Cerebellar nuclear complex (tissue), 1 donor: ENCODE results near the gene EDNRA.
"Not testable (repeated sequence)": the region's sequence is repeated elsewhere in the genome, so short reads cannot be mapped to it uniquely, and the experiment has no call there.

Source experiments
- DNase-seq, 2 experiments: peaks; one replicate each; lab custom pipeline; 2025; lab: John Stamatoyannopoulos, UW

EDNRA gene

DNA sequence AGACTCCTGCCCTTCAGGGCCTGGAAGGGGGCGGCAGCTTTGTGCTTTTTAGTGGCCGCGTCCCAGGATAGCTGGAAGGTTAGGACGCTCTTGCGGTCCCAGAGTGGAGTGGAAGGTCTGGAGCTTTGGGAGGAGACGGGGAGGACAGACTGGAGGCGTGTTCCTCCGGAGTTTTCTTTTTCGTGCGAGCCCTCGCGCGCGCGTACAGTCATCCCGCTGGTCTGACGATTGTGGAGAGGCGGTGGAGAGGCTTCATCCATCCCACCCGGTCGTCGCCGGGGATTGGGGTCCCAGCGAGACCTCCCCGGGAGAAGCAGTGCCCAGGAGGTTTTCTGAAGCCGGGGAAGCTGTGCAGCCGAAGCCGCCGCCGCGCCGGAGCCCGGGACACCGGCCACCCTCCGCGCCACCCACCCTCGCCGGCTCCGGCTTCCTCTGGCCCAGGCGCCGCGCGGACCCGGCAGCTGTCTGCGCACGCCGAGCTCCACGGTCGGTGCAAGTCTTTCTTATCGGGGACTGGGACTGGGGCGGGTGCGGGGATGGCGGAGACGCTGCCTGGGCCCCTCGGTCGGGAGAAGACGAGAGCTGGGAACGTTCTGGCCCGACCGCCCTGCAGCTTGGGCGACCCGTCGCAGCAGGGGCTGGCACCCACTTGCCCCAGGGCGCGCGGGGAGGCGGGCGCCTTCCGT lies at the start of gene EDNRA:
Gene EDNRA (plus strand): TSS at position 207 of the 686 bp plus-strand sequence. CDS start 4,585 bp downstream, outside the sequence.
- no peak for DNase-seq

DNA sequence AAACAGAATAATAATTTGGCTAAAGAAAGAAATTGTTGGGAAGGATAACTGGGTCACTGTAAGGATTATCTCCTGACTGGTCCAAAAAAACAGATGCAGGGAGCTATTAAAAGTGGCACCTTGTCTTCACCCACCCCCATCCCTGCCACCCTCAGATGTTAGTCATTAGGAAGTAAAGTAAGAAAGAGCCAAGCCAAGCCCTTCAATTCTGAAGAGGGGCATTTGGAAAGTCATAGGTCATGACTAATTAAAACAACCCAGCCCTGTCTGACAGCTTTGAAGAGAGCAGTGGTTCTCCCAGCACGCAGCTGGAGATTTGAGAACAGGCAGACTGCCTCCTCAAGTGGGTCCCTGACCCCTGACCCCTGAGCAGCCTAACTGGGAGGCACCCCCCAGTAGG lies 46.5 kb upstream of the EDNRA start:
- DNase-seq: not testable (repeated sequence)

DNA sequence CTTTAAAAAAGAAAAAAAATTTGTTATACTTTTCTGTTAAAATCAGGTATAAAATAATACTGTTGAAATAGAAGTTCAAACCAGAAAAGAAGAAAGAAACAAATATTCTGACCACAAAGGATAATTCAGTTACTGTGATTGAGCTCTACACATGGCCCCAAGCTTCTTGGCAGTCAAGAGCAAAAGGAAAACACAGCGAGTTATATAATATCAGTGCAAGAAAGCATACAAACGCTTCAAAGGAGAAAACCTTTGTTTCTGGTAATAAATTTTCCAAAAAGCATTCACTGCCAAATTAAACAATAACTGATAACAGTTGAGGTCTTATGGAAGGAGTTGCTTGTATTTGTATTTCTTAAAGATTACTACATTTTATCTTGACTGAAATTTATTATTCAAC lies 40.5 kb upstream of the EDNRA start:
- no peak for DNase-seq

DNA sequence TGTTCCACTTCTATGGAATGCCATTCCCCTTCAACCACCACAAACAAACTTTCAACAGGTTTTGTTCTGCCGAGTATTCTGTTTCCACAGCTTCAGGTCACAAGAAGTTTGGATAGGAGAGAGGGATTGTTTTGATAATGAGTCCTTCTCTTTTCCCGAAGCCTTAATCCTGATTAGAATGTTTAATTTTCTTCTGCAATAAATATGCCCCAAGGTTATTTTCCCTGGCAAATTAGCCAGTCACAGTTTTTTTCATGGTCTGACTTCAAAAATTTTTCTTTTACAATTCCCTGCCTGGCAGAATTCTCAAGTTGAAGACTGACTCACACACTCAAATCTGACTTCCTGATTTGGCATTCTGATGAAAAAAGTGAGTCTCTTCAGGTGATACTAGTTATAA lies 33.1 kb upstream of the EDNRA start:
- no peak for DNase-seq

DNA sequence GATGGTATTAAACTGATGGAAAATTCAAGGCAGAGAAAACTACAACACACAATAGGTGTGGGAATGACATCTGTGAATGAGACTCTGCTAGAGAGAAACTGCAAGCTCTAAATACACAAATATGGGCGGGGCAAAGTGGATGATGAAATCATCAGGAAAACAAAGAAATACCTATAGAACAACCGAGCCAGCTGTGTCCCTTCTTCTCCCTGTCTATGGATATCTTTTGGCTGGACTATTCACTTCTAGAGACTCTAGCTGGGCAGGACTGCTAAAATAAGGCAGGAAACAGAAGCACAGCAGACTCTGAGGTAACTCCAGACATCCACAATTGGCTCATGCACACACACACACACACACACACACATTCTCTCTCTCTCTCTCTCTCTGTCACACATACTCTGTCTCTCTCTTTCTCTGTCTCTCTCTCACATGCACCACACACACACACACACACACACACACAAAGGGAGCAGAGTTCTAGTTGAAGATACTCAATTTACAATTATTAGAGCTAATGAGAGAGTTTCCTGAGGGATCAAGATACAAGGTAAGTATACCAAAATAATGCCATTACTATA lies 27.2 kb upstream of the EDNRA start:
- no peak for DNase-seq

DNA sequence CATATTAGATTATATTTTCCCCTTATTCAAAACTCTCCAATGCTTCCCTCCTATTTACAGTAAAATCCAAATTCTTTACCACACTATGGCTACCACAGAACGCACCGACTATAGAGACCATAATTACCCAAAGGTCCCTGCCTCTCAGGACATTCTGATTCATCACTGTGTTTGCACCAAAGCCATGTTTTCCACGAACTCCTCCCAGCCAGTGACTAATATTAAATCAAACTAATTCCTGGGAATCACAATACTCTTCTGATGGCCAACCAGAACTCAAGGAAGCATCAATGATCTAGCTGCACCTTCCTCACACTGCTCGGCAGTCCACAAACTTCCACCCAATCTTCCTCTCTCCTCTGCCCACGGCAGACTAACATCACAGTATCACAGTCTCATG lies 24.2 kb upstream of the EDNRA start:
- DNase-seq: no peak

DNA sequence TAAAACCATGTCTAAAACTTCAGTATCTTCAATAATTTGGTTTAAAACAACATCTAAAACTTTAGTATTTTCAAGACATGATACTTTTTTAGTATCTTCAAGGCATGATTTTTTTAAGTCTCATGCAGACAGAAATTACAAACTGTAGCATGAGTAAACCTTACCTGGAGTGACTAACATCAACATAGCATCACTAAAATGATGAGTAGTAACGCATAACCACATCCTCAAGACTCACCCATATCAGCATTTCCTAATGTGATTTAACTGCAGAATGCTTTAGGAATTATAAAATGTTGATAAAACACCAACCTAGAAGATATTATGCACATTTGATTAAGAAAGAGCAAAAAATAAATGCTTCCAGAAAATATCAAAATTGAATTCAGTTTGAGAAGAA lies 19.7 kb upstream of the EDNRA start:
- DNase-seq: no peak

DNA sequence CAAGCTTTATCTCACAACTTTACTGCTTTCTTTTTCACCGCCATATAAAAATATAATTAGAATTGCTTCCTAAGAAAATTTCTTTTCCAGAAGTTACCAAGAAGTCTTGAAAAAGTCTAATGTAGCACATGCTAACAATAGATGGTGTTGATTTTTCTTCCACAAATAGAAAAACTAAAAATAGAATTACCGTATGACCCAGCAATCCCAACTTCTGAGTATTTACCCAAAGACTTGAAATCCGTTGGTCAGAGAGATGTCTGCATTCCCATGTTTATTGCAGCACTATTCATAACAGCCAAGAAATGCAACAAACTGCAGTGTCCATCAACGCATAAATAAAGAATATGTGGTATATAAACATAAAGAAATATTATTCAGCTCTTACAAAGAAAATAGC lies 17.8 kb upstream of the EDNRA start:
- no peak for DNase-seq

DNA sequence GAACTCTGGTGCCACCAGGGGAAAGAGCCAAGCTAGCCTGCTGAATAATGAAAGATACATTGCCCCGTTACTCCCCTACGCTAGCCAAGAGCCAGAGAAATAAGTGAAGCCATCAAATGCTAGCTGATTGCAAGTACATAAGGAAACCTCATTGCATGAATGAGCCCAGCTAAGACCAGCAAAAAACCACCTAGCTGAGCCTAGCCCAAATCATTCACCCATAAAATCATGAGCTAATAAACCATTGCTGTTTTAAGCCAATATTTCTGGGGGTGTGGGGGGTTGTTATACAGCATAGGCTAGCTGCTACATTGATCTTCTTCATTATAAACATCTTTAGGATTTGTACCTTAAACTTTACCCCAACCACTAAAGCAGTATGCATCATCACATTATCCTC lies 15.4 kb upstream of the EDNRA start:
- DNase-seq: no peak

DNA sequence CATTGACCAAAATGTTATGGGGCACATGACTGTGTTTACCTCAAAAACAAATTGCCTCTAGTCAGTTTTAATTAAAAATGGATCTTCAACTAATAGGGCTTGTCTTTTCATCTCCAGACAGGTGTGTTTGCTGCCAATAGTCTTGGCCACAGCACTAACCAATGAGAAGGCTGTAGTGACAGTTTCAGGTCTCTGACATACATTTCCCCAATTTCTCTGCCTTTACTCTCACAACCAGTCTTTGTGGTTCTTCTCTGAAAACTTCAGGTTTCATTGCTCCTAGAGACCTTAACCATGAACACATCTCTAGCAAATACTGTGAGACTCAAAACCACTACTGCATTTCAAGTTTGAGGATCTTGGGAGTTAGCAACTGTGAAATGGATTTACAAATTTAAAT lies 3.5 kb upstream of the EDNRA start:
- no peak for DNase-seq

DNA sequence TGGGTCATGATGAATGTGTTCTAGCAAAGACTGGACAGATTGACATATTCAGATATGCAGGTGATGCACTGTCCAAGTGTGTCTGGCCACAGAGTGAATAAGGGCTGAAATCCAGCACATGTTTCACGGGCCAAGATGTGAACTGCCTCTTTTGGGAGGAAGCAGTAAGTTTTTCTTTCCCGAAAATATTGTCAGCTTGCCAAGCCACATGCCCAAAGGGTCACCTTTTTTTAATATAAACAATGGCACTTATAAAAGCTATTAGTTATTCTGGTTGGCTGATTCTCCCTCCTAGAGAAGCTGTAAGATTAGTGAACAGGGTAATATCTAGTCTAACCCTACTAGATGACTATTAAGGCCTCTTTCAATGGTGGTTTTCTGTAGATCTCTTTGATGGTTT lies 1.5 kb upstream of the EDNRA start:
- no peak for DNase-seq

DNA sequence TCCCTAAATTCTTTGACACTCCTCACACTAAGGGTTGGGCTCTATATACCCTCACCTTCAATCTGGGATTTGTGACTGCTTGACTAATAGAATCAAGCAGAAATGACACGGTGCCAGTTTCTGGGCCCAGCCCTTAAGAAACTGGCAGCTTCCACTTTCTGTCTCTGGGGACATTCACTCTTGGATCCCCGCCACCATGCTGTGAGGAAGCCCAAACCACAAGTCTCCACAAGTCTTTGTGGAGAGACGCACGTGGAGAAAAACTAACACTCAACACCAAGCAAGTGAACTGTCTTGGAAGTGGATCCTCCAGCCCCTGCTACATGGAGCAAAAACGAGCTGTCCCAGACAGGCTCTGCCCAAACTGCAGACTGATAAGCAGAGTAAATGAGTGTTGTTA lies 1.1 kb upstream of the EDNRA start:
- DNase-seq: no peak

DNA sequence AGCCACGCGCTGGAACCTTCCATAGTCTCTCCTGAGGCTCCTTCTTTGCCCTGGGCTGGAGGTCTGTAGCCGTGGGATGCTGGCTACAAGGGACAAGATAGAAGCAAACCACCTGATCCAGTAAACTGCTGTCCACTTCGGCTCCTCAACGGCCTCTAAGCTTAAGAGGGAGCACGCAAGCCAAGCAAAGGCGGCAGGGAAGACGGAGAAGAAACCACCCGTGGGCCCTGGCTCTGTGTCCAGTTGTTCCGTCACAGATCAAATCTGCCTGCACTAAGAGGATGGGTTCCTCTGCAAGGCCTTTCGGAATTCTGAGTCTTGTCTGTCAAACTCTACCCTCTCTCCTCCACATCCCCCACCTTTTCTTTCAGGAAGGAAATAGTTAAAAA lies 401 bp upstream of the EDNRA start:
- no peak for DNase-seq

DNA sequence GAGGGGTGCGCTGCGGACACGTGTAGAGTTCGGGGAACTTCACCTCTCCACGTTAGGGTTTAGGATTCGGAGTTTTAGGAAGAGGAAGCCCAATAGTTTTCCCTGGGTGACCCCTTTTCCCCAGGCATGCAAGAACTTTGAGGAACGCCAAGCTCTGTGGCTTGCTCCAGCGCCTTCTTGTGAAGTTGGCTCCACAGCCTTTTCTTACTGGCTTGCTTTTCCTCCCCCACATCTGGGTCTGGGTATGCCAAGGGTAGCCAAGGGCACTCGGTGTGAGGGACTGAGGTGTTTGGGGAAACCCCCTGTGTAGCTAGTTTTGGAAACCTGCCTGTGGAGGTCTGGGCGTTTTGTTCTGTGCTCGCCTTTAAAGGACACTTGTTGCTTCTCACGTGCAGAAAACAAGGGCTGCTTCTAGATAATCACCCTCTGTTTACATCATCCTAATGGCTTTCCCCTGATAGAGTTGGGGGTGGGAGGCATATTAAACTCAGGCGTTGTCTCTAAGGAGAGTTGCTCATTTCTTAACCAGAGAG lies 746 bp downstream of the EDNRA start:
- no peak for DNase-seq

DNA sequence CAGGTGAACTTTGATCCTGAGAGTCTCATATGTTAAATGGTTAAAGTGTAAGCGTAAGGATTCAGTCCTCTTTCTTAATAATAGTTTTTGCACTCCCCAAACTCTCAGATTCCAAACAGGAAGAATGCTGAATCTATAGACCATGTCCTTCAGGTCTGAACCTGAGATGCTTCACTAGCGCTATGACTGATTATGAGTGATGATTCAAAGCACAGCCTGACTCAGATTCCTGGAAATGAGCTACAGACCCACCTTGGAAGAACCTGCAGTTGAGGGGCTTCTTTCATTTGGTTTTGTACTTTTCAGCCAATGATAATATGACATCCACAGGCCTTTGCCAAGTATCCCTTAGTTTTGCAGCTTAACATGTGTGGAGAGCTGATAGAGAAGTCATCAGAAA lies 1.4 kb downstream of the EDNRA start:
- DNase-seq: no peak

DNA sequence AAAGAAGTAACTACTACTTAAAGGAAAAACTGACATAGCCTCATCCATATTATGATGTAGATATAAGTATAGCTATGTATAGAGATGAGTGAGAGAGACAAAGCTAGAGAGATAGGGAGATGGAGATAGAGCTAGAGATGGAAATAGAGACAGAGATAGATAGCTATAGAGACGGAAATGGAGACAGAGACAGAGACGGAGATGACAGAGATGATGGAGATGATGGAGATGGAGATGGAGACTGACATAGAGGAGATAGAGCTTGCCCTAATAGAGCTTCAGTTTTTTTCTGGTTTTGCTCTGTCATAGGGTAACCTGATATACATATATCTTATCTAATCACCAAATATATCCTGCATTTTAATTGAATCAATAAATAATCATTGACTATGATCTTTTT lies 4.3 kb downstream of the EDNRA start:
- no peak for DNase-seq

DNA sequence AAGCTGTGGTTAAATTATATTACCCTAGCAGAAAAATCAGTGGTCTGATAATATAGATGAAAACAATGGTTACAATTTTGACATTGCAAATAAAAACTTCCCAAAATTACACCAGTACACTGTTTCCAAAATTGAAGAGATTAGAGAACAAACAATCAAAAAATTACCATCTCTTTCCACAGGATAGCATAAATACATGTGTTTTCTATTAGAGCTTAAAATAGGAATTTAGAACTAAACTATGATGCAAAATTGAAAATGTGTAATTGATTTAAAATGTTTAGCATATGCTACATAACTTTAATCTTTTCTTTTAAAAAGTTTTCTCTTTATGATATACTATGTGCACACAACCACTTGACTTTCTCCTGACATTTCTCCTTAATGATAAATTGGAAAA lies 6.7 kb downstream of the EDNRA start:
- no peak for DNase-seq

DNA sequence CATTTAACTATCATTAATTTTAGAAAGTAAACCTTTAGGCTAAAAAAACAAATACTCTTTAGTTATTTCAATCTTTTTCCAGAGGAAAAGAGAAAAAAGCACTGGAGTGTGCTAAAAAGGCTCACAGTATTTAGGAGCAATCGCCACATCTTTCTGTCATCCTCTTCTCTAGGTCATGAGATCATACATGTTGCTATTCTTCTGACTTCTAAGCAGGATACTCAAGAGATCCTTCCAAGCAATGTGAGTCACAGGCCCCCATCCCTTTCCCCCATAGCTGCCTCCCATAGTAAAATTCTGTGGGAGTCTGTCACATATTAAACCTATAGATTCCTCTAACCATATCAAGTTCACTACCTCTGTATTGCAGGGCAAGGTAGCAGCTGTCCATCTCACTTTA lies 7.7 kb downstream of the EDNRA start:
- no peak for DNase-seq

DNA sequence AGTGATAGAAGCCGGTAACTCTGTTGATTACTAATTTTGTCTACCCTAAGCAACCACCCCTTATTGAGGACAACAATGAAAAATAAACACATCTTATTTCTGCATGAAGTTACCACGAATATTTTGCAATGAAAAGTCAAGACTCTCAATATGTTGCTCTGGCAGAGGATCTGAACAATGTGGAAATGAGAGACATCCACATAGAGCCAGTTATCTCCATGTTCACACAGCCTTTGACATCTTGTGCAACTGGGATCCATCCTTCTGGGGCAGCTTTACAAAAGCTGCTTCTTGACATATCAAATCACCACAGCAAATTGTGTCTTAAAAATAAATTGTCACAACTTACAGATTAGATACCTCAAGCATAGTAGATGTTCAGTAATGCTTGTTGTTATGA lies 10.2 kb downstream of the EDNRA start:
- DNase-seq: no peak

DNA sequence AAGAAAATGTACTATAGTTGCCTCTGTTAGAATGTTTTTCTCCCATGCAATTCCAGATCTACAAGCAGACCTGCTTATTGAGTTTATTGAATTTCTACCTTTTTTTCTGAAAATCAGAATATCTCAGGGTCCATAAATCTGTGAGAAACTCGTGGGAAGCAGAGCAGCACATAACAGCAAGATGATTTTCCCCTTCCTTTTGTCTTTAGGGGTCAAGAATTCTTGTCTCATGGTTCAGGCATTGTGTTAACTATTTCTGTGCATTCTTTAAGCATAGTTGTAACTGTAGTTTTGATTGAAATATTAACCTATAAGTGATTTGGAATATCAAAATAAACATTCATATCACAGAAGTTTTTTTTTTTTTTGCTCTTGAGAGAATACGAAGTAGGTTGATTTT lies 11.4 kb downstream of the EDNRA start:
- no peak for DNase-seq

DNA sequence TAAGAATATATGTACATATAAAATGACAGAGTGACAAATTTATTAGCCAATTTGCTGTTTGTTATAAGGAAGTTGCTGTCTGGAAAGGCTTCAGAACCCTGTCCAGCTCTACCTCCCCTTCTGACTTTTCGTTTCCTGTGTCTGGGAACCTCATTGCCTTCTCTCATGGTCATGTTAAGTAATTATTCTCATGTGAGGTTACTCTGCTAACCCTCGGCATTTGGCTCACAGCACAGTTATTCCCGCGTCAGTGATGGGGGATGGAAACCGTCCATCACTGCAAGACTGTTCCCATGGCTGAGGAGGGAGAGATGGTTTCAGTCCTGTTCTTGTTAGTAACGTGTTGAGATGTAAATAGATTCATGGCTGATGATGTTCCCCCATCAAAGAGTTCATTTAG lies 11.9 kb downstream of the EDNRA start:
- DNase-seq: no peak

DNA sequence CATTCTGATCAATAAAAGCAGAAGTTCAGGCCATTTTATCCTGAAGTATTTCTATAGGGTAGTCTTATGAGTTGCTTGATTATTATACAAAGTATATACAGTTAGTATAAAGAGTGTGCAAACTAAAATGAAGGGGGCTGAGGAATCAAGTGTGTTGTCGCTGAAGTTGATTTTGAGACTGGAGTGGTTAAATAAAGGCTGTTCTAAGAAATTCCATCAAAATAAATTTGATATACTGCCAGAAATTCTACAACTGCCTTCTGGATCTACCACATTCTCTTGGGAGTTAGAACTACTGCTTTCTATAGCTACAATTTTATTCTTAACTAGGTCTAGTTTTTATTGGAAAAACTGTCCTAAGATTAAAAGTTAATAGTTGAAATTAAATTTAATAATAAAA lies 12.4 kb downstream of the EDNRA start:
- DNase-seq: no peak

DNA sequence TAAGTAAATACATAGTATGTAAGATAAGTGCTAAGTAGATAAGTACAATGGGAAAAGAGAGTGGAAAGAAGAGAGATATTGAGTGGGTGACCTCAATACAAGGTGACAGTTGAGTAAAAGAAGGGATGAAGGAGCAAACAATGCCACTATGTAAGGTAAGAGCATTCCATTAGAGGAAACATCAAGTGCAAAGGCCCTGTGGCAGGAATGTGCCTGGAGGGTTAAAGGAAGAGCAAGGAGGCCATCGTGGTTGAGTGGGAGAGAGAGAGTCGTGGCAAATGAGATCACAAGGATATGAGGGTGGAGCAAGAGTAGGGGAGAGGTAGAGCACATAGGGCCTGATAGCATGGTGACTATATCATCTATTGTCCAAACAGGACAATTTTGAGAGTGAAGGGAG lies 13.4 kb downstream of the EDNRA start:
- DNase-seq: no peak

DNA sequence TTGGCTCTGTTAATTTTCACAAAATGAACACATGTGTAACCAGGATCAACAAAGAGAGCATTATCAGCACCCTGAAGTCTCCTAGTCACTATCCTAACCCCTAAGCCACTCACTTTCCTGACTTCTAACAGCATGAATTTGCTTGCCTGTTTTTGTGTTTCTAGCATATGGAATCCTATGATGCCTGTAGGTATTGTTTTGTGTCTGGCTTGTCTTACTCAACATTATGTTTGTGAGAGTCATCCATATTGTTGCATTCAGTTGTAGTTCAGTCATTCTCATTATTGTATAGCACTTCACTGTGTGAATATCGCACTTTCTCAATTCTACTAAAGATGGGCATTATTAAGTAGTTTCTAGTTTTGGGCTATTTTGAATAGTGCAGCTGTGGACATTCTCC lies 15.6 kb downstream of the EDNRA start:
- DNase-seq: no peak
